Lower leg skin (tissue), 3 donors: ENCODE data around the gene TREM1.

Experiments
- CTCF ChIP-seq, 3 donors: fragments of 450-650 bp; IDR thresholded peaks; one replicate each; pipeline ENCODE4 v1.5.1; 2016; ENCODE audit warnings: antibody characterized with exemption in 3 of 3, mild to moderate bottlenecking in 3 of 3, moderate library complexity in 2 of 3
- POLR2A ChIP-seq, 2 donors: fragments of 450-650 bp; IDR thresholded peaks; one replicate each; pipeline ENCODE4 v1.6.1; 2016 to 2017; ENCODE audit warnings: antibody characterized with exemption in 2 of 2, mild to moderate bottlenecking in 1 of 2, moderate library complexity in 1 of 2

GRCh38 chr6:41224800-41225199, 61.7 kb downstream of the TREM1 start:
- TF ChIP-seq CTCF (IDR thresholded peaks at IDR 0.05) (no peak), POLR2A (IDR thresholded peaks at IDR 0.05) (no peak)
